Adrenal gland (tissue), 5 donors: ENCODE measurements around the gene MISP3.

Experiments used
- CTCF ChIP-seq, 6 experiments: fragments of 450-650 bp in 4 of 6; fragments of 200-600 bp in 2 of 6; sonication (generic) in 1 of 6; IDR thresholded peaks; 1 replicate in 5 of 6; 2 replicates in 1 of 6; pipeline versions ENCODE4 v1.5.1 to v1.8.0; 2016 to 2021; ENCODE audit warnings: antibody characterized with exemption in 6 of 6, mild to moderate bottlenecking in 2 of 6, moderate library complexity in 1 of 6
- POLR2A ChIP-seq, 2 donors: fragments of 450-650 bp; IDR thresholded peaks; one replicate each; pipeline ENCODE4 v1.6.1; 2017; ENCODE audit warnings: antibody characterized with exemption in 2 of 2, mild to moderate bottlenecking in 2 of 2, moderate library complexity in 1 of 2
- donor health status: DM: no; HTN: no; CAD: no.

DNA sequence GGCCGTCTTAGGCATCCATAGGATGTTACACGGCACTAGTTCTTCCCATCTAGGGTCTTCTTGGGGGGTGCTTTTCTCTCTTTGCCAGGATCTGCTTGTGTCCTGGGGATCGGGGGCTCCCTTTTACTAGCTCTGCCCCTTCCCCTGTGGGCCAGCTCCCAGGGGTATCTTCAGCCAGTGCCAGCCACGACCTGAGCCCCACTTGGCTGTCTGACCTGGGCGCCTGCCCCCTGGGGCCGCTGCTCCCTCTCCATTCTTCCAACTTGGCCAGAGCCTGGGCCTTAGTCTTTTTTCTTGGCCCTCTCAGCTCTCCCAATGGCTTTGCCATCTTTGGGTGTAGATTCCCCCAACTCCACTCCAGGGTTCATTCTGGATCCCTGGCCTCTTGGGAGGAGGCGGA, 41.9 kb downstream of the MISP3 start:
- TF ChIP-seq CTCF (IDR thresholded peaks at IDR 0.05) (no peak), POLR2A (IDR thresholded peaks at IDR 0.05) (no peak)
